ENCODE measurements around the gene MEGF11.

MEGF11 gene

DNA sequence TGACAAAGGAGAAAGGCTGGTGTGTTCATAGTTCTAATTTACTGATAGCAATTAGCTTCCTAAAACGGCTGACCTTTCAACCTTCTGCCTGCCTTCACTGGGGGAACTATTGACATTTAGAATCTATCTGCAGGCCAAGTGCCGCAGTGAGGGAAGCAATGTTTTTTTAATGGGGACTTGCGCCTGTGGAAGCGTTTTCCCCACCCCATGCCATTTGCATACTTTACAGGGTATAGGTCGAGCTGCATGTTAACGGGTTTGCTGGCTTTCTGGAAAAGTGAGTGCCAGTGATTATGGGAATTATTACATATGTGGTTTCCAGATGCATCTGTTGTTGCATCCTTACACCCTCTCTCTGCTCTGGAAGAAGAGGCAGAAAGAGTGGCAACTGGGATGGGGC lies 204.2 kb downstream of the MEGF11 start:
- no peak overlapping the region for H3K27ac ChIP-seq
- no peak for TF ChIP-seq CTCF (conservative IDR thresholded peaks at IDR 0.05)

- TF ChIP-seq CTCF (conservative IDR thresholded peaks at IDR 0.05) = no peak
- no peak overlapping the region for H3K27ac ChIP-seq
These were observed 206.1 kb downstream of the MEGF11 start for GRCh38 chr15:66047321-66048024.

DNA sequence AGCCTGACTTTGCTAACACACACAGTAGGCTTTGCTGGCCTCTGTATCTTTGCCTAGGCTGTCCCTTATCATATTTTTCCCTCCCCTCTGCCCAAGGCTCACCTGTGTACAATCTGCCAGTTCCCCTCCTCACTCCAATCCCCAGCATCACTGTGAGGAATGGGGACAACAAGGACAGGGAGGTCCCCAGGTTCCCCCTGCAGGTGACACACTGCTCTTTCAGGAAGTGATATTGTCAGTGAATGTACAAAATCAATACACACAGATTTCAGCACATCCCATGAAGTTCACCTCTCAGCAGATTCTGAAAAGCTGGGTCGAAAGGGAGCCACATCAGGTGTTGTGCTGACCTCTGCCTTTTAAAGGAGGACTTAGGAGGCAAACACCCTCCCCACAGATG lies 206.8 kb downstream of the MEGF11 start:
- no peak overlapping the region for H3K27ac ChIP-seq
- peak; percentile 38; the same call in 1 of the 2 replicates for TF ChIP-seq CTCF (conservative IDR thresholded peaks at IDR 0.05)

- H3K27ac ChIP-seq = no peak overlapping the region
- TF ChIP-seq CTCF (conservative IDR thresholded peaks at IDR 0.05) = no peak
These were observed 207.2 kb downstream of the MEGF11 start for GRCh38 chr15:66046326-66046725.

- no peak for TF ChIP-seq CTCF (conservative IDR thresholded peaks at IDR 0.05)
- H3K27ac ChIP-seq = no peak overlapping the region
These were observed 208.0 kb downstream of the MEGF11 start for GRCh38 chr15:66045542-66045941.

DNA sequence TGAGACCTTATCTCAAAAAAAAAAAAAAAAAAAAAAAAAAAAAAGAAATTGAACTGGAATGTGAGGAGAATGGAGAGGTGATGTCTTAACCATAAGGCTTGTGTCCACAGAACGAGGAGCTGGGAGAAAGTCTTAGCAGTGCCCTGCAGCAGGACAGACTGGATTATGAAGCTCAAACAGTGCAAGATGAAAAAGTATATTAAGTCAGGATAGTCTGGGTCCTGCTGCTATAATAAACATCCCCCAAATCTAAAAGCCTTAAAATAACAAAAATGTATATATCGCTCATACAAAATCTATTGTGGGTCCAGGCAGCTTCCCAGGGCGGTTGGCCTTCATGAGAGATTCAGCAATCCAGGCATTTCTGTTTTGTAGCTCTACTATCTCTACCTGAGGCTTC lies 208.7 kb downstream of the MEGF11 start:
- TF ChIP-seq CTCF (conservative IDR thresholded peaks at IDR 0.05) = no peak
- H3K27ac ChIP-seq = no peak overlapping the region

DNA sequence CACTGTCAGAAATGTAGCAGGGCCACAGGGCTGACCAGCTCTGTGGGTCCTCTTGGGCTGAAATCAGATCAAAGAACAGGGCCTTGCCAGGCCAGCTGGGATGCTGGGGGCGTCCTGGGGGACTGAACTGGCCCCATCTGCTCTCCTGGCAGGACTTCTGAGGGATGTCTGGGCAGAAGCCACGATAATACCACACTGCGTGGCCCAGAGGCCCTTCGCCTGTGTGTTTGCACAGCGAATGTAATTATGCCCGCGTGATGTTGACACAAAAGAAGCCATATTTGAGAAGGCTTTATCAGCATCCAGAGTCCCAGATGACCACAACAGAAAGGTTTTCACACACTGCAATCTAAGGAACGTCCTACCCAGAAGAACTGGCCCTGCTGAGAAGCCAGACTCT lies 210.3 kb downstream of the MEGF11 start:
- peak overlapping the region; percentile 60 for H3K27ac ChIP-seq
- no peak for TF ChIP-seq CTCF (conservative IDR thresholded peaks at IDR 0.05)
